OCI-LY1 (cell line): ENCODE measurements around the gene EEF1AKMT1.

Experiments
- H2AFZ ChIP-seq: fragments of 200-600 bp; sonication (generic), shearing (Covaris generic); 2 replicates; pipeline ENCODE4 v1.6.0; 2014; ENCODE audit warnings: antibody characterized with exemption, mild to moderate bottlenecking, low read length
- H3F3A ChIP-seq: fragments of 200-600 bp; sonication (generic), shearing (Covaris generic); 2 replicates; pipeline ENCODE4 v1.6.0; 2014; ENCODE audit warnings: mild to moderate bottlenecking, antibody characterized with exemption, low read length, moderate library complexity; ENCODE audit not compliant: insufficient read depth
- H3K27ac ChIP-seq: fragments of 200-600 bp; sonication (generic); 2 replicates; pipeline ENCODE4 v1.5.1; 2014; ENCODE audit warnings: low read length, mixed run types, mild to moderate bottlenecking, low read depth; ENCODE audit not compliant: poor library complexity, severe bottlenecking
- H3K27me3 ChIP-seq: fragments of 200-600 bp; sonication (generic); 2 replicates; pipeline ENCODE4 v1.6.0; 2014; ENCODE audit warnings: antibody characterized with exemption, mild to moderate bottlenecking, low read length, moderate library complexity; ENCODE audit not compliant: insufficient read depth
- H3K36me3 ChIP-seq: fragments of 200-600 bp; sonication (generic); 2 replicates; pipeline ENCODE4 v1.6.1; 2014; ENCODE audit warnings: mild to moderate bottlenecking, antibody characterized with exemption, low read length, moderate library complexity, mixed read lengths; ENCODE audit not compliant: insufficient read depth
- H3K4me1 ChIP-seq: fragments of 200-600 bp; sonication (generic); 2 replicates; pipeline ENCODE4 v1.5.1; 2014; ENCODE audit warnings: mild to moderate bottlenecking, low read length, moderate library complexity; ENCODE audit not compliant: insufficient read depth, severe bottlenecking
- H3K4me2 ChIP-seq: fragments of 200-600 bp; sonication (generic), shearing (Covaris generic); 2 replicates; pipeline ENCODE4 v1.6.1; 2014; ENCODE audit warnings: low read length
- H3K4me3 ChIP-seq: fragments of 200-600 bp; sonication (generic); 2 replicates; pipeline ENCODE4 v1.5.1; 2014; ENCODE audit warnings: low read length, low read depth, mild to moderate bottlenecking, mixed read lengths; ENCODE audit not compliant: poor library complexity, severe bottlenecking
- H3K79me2 ChIP-seq: fragments of 200-600 bp; shearing (Covaris generic); 2 replicates; pipeline ENCODE4 v1.6.1; 2016; ENCODE audit warnings: mixed run types, low read length, mixed read lengths; ENCODE audit not compliant: insufficient read depth
- H3K9ac ChIP-seq: fragments of 200-600 bp; sonication (generic), shearing (Covaris generic); 2 replicates; pipeline ENCODE4 v1.6.1; 2014; ENCODE audit warnings: mild to moderate bottlenecking, low read length, mixed read lengths
- H3K9me2 ChIP-seq: fragments of 200-600 bp; sonication (generic), shearing (Covaris generic); 2 replicates; pipeline ENCODE4 v1.6.1; 2014; ENCODE audit warnings: low read depth, mild to moderate bottlenecking, low read length, mixed read lengths
- H3K9me3 ChIP-seq: fragments of 200-600 bp; shearing (Covaris generic); 2 replicates; pipeline ENCODE4 v1.6.1; 2014; ENCODE audit warnings: low read length, mixed read lengths
- H4K20me1 ChIP-seq: fragments of 200-600 bp; sonication (generic), shearing (Covaris generic); 2 replicates; pipeline ENCODE4 v1.6.0; 2016; ENCODE audit warnings: mild to moderate bottlenecking, low read length; ENCODE audit not compliant: insufficient read depth
- EZH2 ChIP-seq: fragments of 200-600 bp; sonication (generic), shearing (Covaris generic); IDR thresholded peaks from 2 replicates; pipeline ENCODE4 v1.8.0; 2017; ENCODE audit warnings: borderline replicate concordance, mixed run types, mild to moderate bottlenecking, antibody characterized with exemption, low read length, moderate library complexity, mixed read lengths
- TF ChIP-seq, protein P1 (sequence below): fragments of 200-600 bp; sonication (generic), shearing (Covaris generic); IDR thresholded peaks from 2 replicates; pipeline ENCODE4 v1.5.1; 2017; ENCODE audit warnings: mild to moderate bottlenecking, antibody characterized with exemption, low read length, moderate library complexity, mixed read lengths

Gene EEF1AKMT1

DNA sequence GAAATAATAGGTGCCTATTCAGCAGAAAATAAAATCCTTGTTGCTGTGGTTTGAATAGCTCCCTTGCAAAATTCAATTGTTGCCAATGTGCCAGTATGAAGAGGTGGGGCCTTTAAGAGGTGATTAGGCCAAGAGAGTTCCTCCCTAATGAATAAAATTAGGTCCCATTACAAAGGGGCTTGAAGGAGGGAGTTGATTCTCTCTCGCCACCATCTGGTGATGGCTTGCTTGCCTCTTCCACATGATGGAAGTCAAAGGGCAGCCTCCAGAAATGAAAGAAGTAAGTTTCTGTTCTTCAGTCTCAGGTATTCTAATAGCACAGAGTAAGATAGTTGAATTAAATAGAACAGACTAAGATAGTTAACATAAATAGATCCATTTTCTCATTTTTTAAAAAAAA, 3.0 kb upstream of the EEF1AKMT1 start:
- H3K4me3 ChIP-seq = no peak overlapping the region
- H3K9me2 ChIP-seq = no peaks in the 10 kb centered on the region
- no peaks in the 10 kb centered on the region for H3K9me3 ChIP-seq
- H3K9ac ChIP-seq = no peak overlapping the region
- no peak overlapping the region for H3K4me2 ChIP-seq
- H3K36me3 ChIP-seq = peaks cover 17% of the 10 kb centered on the region
- no peak overlapping the region for H3K27ac ChIP-seq
- H3K79me2 ChIP-seq = no peaks in the 10 kb centered on the region
- H3F3A ChIP-seq = peaks cover 5% of the 10 kb centered on the region; the same call in 1 of the 2 replicates
- no peaks in the 10 kb centered on the region for H4K20me1 ChIP-seq
- no peak overlapping the region for H2AFZ ChIP-seq
- TF ChIP-seq, protein P1, sequence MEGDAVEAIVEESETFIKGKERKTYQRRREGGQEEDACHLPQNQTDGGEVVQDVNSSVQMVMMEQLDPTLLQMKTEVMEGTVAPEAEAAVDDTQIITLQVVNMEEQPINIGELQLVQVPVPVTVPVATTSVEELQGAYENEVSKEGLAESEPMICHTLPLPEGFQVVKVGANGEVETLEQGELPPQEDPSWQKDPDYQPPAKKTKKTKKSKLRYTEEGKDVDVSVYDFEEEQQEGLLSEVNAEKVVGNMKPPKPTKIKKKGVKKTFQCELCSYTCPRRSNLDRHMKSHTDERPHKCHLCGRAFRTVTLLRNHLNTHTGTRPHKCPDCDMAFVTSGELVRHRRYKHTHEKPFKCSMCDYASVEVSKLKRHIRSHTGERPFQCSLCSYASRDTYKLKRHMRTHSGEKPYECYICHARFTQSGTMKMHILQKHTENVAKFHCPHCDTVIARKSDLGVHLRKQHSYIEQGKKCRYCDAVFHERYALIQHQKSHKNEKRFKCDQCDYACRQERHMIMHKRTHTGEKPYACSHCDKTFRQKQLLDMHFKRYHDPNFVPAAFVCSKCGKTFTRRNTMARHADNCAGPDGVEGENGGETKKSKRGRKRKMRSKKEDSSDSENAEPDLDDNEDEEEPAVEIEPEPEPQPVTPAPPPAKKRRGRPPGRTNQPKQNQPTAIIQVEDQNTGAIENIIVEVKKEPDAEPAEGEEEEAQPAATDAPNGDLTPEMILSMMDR = no peak
- no peak for TF ChIP-seq EZH2
- no peaks in the 10 kb centered on the region for H3K27me3 ChIP-seq
- peaks cover 19% of the 10 kb centered on the region for H3K4me1 ChIP-seq

DNA sequence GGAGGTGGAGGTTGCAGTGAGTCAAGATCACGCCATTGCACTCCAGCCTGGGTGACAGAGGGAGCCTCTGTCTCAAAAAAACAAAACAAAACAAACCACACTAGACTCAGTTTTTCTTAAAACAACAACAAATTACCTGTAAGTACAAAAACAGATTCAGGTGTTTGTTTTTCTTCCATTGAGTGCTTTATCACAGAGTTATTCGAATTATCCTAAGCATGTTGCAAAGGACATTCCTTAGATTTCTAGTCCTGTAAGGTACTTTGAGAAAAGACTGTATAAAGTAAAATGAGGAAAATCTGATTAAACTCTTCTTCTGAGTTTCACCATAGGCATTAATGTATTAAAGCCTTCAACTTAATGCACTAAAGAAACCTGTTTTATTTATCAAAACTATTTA, 2.2 kb upstream of the EEF1AKMT1 start:
- no peaks in the 10 kb centered on the region for H3K27me3 ChIP-seq
- H3K4me3 ChIP-seq = no peak overlapping the region
- no peaks in the 10 kb centered on the region for H4K20me1 ChIP-seq
- peaks cover 20% of the 10 kb centered on the region for H3K36me3 ChIP-seq
- peaks cover 5% of the 10 kb centered on the region; the same call in 1 of the 2 replicates for H3F3A ChIP-seq
- no peaks in the 10 kb centered on the region for H3K9me2 ChIP-seq
- H3K4me1 ChIP-seq = peaks cover 19% of the 10 kb centered on the region
- H3K9me3 ChIP-seq = no peaks in the 10 kb centered on the region
- H3K27ac ChIP-seq = no peak overlapping the region
- H3K9ac ChIP-seq = no peak overlapping the region
- TF ChIP-seq EZH2 = no peak
- TF ChIP-seq, protein P1 = no peak
- no peak overlapping the region for H3K4me2 ChIP-seq
- no peak overlapping the region for H2AFZ ChIP-seq
- H3K79me2 ChIP-seq = no peaks in the 10 kb centered on the region

DNA sequence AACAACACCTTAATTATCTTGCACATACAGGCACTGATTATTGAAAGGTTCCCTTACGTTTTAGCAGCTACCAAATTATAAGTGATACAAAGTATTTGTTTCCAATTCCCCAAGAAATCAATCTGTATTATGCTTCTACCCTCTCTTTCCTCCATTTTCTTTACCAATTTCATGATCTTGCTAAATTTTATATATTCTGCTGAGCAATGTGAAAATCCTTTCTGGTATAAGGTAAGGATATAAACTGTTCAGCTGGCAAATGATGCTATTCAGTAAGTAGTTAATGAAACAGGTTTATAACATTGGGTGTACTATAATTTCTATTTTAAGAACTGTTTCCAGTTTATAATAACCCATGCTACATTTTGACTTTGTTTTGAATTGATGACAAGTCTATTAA, 985 bp upstream of the EEF1AKMT1 start:
- Histone ChIP-seq H3K79me2 (no peaks in the 10 kb centered on the region), H3K36me3 (peaks cover 30% of the 10 kb centered on the region), H2AFZ (no peak overlapping the region), H3K9ac (no peak overlapping the region), H3K4me2 (no peak overlapping the region), H3F3A (peaks cover 5% of the 10 kb centered on the region; the same call in 1 of the 2 replicates), H3K9me2 (no peaks in the 10 kb centered on the region), H3K27ac (no peak overlapping the region), H3K4me3 (no peak overlapping the region), H3K27me3 (no peaks in the 10 kb centered on the region), H3K9me3 (peaks cover 3% of the 10 kb centered on the region; the same call in 1 of the 2 replicates), H4K20me1 (no peaks in the 10 kb centered on the region), H3K4me1 (peaks cover 19% of the 10 kb centered on the region)
- TF ChIP-seq, protein P1 = no peak
- no peak for TF ChIP-seq EZH2
